Measurements from ENCODE around the gene AGTPBP1. TPM values are rescaled to one million over a fixed set of nuclear protein-coding genes. Genes with fewer than 3 reads are reported as not detected.

The AGTPBP1 gene
- total and polyA plus RNA-seq, 2 of the 8 experiments (the other 6 are each of a cell fraction or from before 2014, with no cell fraction given), result 13.4 to 65.2 TPM

- TF ChIP-seq JUND (IDR thresholded peaks at IDR 0.05; ENCODE audit: low read length) (no peak), SIRT6 (IDR thresholded peaks at IDR 0.05; ENCODE audit: low read length) (no peak), RAD21 (IDR thresholded peaks at IDR 0.05 in 1 of 2, conservative IDR thresholded peaks at IDR 0.05 in 1 of 2; ENCODE audit: low read depth in 2 of 2, low read length in 2 of 2) (no peak), ATF2 (IDR thresholded peaks at IDR 0.05; ENCODE audit: low read length) (no peak), ZNF274 (IDR thresholded peaks at IDR 0.05; ENCODE audit: borderline replicate concordance, extremely low read depth, low read length) (no peak)
- TF ChIP-seq, protein P1, sequence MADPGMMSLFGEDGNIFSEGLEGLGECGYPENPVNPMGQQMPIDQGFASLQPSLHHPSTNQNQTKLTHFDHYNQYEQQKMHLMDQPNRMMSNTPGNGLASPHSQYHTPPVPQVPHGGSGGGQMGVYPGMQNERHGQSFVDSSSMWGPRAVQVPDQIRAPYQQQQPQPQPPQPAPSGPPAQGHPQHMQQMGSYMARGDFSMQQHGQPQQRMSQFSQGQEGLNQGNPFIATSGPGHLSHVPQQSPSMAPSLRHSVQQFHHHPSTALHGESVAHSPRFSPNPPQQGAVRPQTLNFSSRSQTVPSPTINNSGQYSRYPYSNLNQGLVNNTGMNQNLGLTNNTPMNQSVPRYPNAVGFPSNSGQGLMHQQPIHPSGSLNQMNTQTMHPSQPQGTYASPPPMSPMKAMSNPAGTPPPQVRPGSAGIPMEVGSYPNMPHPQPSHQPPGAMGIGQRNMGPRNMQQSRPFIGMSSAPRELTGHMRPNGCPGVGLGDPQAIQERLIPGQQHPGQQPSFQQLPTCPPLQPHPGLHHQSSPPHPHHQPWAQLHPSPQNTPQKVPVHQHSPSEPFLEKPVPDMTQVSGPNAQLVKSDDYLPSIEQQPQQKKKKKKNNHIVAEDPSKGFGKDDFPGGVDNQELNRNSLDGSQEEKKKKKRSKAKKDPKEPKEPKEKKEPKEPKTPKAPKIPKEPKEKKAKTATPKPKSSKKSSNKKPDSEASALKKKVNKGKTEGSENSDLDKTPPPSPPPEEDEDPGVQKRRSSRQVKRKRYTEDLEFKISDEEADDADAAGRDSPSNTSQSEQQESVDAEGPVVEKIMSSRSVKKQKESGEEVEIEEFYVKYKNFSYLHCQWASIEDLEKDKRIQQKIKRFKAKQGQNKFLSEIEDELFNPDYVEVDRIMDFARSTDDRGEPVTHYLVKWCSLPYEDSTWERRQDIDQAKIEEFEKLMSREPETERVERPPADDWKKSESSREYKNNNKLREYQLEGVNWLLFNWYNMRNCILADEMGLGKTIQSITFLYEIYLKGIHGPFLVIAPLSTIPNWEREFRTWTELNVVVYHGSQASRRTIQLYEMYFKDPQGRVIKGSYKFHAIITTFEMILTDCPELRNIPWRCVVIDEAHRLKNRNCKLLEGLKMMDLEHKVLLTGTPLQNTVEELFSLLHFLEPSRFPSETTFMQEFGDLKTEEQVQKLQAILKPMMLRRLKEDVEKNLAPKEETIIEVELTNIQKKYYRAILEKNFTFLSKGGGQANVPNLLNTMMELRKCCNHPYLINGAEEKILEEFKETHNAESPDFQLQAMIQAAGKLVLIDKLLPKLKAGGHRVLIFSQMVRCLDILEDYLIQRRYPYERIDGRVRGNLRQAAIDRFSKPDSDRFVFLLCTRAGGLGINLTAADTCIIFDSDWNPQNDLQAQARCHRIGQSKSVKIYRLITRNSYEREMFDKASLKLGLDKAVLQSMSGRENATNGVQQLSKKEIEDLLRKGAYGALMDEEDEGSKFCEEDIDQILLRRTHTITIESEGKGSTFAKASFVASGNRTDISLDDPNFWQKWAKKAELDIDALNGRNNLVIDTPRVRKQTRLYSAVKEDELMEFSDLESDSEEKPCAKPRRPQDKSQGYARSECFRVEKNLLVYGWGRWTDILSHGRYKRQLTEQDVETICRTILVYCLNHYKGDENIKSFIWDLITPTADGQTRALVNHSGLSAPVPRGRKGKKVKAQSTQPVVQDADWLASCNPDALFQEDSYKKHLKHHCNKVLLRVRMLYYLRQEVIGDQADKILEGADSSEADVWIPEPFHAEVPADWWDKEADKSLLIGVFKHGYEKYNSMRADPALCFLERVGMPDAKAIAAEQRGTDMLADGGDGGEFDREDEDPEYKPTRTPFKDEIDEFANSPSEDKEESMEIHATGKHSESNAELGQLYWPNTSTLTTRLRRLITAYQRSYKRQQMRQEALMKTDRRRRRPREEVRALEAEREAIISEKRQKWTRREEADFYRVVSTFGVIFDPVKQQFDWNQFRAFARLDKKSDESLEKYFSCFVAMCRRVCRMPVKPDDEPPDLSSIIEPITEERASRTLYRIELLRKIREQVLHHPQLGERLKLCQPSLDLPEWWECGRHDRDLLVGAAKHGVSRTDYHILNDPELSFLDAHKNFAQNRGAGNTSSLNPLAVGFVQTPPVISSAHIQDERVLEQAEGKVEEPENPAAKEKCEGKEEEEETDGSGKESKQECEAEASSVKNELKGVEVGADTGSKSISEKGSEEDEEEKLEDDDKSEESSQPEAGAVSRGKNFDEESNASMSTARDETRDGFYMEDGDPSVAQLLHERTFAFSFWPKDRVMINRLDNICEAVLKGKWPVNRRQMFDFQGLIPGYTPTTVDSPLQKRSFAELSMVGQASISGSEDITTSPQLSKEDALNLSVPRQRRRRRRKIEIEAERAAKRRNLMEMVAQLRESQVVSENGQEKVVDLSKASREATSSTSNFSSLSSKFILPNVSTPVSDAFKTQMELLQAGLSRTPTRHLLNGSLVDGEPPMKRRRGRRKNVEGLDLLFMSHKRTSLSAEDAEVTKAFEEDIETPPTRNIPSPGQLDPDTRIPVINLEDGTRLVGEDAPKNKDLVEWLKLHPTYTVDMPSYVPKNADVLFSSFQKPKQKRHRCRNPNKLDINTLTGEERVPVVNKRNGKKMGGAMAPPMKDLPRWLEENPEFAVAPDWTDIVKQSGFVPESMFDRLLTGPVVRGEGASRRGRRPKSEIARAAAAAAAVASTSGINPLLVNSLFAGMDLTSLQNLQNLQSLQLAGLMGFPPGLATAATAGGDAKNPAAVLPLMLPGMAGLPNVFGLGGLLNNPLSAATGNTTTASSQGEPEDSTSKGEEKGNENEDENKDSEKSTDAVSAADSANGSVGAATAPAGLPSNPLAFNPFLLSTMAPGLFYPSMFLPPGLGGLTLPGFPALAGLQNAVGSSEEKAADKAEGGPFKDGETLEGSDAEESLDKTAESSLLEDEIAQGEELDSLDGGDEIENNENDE (IDR thresholded peaks at IDR 0.05; ENCODE audit: insufficient replicate concordance, low read length), result no peak
Observed at GRCh38 chr9:85541876-85542275, 199.9 kb downstream of the AGTPBP1 start (continued).

Measured in H1 (cell line).